GM21360 (cell line): Measurements from ENCODE around the gene ATP8A2.

Source experiments
- ATAC-seq: cut with Tn5 transposase; IDR thresholded peaks from one replicate; pipeline ENCODE4 v1.9.1; 2021; ENCODE audit warnings: mild to moderate bottlenecking, moderate library complexity; ENCODE audit not compliant: unreplicated experiment

Gene ATP8A2

DNA sequence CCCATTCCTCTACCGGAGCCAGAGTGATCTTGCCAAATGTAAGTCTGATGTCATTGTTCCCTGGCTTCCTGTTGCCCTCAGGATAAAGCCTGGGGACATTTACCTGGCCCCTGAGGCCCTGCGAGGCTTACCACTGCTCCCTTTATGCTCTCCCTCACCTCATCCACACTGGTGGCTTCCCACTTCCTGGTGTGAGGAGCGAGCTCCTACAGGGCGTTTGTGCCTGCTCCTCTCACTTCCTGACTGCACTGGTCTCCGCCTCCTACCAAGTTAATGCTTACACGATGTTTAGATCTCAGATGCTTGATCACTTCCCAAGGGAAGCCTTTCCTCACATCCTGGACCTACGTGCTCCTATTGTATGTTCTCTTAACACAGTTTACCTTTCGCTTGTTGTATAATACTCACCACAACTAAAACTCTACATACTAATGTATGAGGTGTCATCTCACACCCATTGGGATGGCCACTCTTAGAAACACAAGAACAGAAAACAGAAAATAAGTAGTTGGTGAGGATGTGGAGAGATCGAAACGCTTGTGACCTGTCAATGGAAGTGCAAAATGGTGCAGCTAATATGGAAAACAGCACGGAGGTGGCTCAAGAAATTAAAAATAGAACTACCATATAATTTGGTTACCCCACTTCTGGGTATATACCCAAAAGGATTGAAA is 502.4 kb downstream of the ATP8A2 start:
- no peak for ATAC-seq

DNA sequence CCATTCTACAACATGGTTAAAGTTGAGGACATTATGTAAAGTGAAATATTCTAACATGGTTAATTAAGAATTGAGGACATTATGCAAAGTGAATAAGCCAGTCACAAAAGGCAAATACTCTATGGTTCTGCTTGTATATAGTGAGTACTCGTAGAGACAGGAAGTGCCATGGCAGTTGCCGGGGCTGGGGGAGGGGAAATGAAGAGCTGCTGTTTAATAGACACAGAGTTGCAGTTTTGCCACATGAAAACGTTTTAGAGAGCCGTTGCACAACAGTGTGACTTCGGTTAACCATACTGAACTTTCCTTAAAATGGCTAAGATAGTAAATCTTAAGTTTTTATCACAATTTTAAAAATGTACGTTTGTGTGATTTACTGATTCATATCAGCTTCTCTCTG is 503.1 kb downstream of the ATP8A2 start:
- ATAC-seq: no peak

DNA sequence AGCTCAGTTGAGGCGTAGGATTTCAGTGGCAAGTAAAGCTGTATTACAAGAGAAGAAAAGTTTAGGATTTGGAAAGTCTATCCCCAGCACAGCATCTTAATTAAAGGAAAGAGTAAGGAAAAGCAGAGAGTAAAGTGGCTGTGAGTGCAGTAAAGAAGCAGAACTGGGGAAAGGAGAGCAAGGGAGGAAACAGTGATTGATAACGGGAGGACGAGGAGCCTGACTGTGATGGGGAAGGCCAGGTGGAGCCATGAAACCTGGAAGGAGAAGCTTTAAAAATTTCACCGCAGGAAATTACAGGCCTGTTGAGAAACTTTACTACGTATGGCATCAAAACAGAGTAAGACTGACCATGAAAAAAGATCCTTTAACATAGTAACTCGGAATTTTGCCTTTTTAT is 504.5 kb downstream of the ATP8A2 start:
- no peak for ATAC-seq

DNA sequence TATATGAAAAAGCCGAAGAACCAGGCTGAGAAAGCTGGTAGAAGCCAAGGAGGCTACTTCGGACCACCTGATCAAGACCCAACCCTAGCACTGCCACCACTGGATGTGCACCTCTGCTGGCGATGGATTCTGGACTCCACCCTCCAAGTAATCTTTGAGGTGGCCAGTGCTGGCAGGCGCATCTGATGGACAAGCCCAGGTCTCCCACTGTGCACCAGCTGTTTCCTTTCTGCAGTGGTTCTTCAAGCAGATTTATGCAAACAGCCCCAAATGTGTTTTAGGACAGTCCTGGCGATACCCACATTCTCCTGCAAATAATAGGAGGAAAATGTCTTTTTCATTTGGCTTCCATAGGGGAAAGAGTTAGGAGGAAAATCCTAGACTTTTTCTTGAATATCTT is 507.7 kb downstream of the ATP8A2 start:
- ATAC-seq: no peak

DNA sequence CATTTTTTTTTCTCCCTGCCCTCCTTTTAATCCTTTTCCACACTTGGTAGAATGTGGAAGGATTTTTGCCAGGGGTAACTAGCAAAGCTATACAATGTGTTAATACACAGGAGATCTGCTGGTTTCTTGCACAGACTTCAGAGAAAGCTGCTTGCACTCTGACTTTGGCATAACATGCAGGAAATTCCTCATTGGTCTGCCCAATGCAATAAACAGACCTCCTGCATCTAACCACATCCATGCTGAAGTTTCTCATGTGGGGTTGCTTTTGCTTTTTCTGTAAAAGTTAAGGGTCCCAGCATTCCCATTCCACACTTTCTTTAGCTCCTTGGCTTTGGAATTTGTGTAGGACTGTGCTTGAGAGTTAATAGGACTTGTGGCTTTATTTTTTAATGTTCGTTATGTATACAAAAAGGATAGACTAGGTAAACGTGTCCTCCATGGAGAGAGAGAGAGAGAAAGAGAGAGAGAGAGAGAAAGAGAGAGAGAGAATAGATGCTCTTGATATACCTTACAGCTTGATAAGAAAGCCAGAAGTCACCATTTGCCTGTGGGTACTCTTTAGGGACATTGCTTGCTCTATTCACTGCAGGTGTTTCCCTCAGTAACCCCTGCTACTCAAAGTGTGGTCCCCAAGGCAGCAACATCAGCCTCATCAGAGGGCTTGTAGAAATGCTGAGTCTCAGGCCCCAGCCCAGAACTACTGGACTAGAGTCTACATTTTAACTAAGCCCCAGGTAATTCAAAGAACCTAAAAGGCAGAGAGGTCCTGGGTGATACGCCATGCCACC is 509.6 kb downstream of the ATP8A2 start:
- ATAC-seq: no peak

DNA sequence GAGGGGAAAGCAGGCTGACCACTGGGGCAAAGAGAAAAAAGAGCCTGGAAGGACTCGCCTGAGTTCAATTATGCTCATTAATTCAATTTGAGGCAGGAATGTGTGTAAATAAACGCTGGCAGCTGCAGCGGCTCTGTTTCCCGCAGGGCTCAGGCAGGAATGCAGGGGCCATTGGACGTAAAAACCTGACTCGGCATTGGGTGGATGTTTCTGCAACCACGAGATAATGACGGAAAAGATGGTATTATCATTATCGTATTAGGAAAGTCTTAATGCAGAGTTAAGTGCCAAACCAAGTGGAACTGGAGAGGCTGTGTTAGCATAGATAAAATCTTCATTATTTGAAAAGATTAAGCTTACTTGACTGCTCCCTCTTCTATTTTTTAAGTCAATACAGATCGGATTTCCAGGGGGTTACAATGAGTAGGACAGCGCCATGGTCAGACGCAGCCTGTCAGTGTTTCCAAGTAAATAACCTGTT is 510.2 kb downstream of the ATP8A2 start:
- no peak for ATAC-seq

DNA sequence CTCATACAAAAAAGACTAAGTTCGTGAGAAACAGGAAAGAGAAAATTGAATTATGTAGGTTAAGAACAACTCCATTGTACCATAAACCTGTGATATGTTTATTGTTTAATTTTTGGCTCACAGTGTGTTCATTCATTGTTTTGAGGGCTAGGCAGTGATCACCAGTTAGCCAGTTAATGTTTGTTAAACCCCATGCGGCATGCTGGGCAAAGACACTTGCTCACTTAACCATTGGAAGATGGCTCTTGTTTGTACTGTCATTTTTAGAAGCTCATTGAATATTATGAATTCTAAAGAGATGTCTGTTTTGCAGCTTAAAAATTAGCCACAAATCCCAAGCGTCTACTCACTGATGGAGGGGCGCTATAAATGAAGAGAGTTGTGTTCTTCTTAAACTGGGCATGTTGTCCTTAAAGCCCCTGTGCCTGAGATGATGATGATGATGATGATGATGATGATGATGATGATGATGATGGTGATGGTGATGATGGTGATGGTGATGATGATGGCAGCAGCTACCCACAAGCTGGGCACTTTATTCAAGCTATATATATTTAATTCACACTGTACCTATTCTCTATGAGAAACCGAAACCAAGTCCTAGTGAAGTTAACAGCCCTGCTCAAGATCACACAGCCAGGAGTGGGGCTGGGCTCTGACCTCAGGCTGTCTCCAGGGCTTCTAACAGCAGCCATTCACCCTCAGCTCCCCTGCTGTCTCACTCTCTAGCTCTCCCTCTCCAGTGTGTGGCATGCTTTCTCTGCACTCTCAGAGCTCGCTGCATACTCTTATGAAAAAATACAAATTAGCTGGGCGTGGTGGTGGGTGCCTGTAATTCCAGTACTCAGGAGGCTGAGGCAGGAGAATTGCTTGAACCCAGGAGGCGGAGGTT is 510.9 kb downstream of the ATP8A2 start:
- ATAC-seq: no peak

DNA sequence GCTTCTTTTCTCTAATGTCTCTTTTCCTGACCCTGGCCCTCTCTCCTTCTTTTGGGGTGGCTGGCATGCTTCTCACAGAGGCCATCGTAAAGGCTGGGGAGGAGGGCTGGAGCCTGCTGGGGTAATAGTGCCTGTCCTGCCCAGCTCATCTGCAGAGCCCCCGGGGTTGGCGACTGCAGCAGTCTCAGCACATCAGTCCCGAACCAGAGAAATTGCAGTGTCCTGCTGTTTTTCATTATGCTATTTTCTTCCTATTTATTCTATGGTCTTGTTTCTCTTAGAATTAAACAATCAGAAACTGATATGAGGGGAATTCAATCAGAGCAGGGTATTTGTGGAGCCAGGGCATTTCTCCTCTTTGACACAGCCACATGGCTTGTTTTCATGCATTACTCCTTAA is 513.6 kb downstream of the ATP8A2 start:
- ATAC-seq: no peak

DNA sequence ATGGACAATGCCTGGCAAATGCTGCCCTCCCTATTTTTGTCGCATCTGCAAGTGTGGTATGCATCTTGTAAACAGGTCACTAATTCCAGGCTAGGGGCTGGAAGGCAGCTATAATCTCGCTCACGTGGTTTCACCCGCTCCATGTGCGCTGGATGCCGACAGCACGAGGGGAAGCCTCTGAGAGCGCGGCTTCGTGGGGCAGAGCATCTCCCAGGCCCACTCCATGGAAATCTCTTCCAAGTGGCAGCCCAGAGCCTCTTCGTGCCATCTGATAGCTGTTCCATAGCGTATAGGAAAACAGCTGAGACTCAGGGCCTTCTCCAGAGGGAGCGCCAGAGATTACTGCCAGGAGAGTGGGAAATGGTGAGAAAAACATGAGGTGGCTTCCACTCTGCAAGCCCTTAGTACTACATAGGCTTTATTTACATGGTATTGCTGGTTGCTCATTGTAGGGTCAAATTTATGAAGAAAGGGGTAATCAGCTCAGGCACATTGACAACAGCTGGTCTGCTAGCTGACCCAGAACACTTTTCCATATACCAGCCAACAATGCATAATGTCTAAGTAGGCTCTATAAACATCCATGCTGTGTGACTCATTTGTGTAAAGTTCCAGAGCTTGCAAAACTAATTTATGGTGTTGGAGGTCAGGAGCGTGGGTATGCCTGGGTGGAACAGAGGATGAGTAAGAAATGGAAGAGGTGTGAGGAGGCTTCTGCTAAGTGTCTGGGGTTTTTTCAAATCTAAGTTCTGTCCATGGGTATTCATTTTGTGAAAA is 514.9 kb downstream of the ATP8A2 start:
- ATAC-seq: no peak

DNA sequence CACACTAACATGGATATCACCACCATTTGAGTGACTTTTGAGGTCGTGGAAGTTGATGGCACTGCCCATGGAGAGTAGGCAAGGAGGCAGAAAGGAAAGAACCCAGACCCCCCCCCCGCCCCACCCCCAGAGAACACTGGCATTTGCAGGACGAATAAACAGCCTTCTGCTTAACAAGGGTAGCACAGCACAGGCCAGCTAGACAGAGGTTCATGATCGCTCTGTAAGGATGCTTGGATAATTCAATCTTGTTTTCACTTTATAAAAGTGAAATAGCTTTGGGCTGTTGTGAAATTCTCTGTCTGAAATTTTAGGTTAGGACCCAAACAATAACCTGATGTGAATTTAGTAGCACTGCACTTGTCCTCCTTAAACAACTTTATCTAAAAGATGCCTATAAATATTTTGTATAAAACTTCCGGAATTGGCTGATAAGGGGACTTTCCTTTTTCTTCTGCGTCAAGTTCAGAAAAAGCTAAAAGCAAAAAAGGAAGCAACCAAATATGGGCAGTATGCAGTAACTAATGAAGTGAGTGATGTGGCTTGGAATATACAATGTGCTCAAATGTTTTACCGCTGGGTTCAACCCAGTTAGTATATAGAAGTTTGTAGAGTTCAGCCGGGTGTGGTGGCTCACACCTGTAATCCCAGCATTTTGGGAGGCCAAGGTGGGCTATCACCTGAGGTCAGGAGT is 516.3 kb downstream of the ATP8A2 start:
- no peak for ATAC-seq

DNA sequence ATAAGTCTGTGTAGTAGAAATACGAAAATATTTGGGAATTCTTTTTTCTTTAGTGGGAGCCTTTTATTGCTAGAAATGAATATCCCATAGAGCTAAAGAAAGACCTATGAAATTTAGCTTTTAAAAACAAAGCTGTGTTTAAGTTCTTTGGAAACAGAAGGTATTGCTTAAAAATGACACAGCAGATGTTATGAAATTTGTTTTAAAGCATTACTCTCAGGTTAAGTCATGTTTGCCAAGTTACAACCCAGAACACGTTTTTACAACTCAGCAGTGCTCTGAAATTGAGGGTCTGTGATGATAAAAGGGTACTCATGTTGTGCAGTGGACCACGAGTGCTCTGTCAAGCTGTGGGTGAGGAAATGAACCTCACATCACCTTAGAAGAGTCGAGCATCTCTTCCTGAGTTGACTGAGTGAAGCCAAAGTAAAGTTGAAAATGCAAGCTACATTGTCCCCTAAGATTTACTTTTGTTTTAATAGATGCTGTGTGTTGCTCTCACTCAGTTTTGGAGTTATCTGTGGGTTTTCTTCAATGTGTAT is 519.0 kb downstream of the ATP8A2 start:
- ATAC-seq: no peak

DNA sequence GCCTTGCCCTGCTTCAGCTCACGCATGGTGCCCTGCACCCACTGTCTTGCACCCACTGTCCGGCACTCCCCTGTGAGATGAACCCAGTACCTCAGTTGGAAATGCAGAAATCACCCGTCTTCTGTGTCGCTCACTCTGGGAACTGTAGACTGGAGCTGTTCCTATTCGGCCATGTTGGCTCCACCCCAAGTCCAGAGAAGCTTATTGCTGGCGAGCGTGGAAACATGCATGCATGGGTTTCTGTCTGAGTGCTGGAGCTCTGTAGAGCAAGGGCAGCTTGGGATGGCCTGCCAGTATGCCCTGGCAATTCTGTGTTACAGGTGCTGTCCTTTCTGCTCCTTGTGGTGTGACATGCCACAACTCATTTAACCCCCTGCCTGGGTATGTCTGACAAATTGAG is 527.2 kb downstream of the ATP8A2 start:
- ATAC-seq: no peak

DNA sequence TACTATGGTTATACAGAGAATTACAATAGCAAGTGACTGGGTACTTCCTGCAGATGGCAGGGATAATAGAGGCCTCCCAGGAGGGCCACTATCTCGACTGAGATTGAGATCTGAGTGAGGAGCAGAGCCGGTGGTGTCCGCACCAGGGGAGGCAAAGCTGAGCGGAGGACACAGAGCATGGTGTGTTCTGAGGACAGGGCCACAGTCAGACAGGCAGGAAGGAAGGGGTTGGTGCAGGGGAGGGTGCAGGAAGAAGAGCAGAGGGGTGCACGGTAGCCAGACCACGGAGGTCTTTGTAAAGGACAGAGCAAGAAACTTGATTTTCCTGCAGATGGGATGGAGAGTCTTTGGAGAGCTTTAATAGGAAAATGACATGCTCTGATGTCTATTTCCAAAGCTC is 527.7 kb downstream of the ATP8A2 start:
- no peak for ATAC-seq

DNA sequence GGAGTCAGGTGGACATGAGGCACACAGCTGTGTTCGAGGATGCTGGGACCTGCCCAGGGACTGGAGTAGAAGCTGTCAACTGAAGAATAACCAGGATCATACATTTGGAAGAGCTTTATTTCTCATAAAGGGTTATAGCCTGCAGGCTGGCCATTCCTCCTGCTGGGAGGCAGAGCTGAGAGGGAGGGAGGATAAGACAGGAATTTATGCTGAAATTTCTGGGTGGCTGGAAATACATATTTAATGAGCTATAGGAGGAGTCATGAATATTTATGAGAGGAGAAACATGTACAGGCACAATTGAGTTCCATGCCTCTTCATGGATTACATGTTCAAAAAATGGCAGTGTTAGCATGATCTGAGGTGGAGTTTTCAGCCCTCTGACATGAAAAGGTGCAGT is 528.2 kb downstream of the ATP8A2 start:
- no peak for ATAC-seq

DNA sequence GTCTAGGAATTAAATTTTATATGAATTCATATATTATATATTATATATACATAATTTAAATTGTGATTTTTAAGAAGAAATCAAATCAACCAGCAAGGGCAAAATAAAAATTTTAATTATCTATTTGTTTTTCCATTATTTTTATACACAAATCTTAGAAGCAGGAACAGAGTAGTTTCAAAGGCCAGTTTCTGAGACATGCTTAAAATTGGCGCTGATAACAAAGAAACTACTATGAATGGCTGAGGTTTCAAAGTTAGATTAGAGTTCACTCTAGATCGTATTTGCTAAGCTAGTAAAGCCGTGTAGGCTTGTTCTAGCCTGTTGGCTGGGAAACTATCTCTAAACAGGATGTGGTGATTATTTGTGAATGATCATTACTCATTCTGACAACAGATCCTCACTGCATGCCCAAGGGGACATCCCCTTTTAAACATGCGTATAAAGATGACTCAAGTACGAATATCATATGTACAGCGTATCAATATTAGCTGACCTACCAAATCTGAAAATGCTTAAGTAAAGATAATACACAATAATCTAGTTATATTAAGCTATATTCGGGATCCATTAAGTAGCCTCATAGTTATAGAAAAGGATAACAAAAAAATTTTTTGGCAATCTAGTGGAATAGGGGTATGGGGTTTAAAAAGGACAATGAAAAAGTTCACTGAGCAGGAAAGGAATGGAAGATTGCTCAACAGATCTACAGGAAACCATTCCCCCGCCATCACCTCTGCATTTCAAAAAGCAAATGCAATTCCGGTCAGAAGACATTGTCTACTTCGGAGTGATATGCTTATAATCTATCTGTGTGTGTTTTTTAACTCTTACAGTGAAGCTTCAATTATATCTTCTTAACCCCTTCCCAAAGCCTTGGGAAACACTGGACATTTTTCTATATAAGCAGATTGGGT is 529.9 kb downstream of the ATP8A2 start:
- peak; percentile 84 for ATAC-seq

DNA sequence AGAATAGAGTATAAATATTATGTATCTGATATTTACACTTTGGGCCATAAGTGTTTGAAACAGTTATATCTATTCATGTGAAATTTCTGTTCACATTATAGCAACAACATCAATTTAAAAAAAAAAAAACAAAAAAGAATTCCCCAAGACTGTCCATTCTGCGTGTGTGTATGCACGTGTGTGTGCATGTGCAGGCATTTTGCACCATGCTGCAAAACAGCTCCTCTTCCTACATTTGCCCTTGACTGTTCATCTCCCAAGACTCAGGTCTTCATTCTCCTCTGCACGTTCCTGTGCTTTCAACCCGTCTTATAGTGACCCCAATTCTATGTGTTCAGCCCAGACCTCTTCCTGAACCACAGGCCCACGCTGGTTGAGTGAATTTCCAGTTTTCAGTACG is 530.7 kb downstream of the ATP8A2 start:
- no peak for ATAC-seq

DNA sequence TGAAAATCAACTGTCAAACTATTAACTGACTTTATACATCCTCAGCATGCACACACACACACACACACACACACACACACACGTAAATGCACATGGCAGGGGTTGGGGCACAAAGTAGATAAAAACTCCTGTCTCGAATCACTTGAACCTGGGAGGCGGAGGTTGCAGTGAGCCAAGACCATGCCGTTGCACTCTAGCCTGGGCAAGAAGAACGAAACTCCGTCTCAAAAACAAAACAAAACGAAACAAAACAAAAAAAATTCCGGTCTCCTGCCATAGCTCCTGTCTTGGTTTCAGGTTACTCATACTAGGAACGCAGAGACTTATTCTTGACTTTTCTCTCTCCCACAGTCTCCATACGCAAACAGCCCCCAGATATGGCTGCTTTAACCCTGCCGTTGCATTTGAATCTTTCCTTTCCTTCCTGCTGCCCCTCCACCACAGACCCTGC is 531.1 kb downstream of the ATP8A2 start:
- ATAC-seq: peak; percentile 75

DNA sequence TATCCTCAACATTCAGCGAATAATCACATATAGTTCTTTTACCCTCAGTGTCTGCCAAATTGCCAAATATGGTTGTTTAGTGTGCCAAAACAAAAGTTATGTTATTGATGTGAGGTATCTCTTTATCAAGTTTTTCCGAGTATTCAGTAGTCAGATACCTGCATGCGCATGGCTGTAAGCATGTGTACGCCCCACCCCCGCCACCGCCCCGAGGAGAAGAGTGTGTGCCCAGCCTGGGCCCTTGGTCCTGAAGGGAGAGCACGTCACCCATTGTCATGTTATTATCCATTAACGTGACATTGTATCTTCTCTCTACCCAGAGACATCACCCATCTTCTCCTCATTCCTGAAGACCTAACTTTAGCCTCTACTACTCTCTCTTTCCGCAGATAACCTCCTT is 533.1 kb downstream of the ATP8A2 start:
- no peak for ATAC-seq

DNA sequence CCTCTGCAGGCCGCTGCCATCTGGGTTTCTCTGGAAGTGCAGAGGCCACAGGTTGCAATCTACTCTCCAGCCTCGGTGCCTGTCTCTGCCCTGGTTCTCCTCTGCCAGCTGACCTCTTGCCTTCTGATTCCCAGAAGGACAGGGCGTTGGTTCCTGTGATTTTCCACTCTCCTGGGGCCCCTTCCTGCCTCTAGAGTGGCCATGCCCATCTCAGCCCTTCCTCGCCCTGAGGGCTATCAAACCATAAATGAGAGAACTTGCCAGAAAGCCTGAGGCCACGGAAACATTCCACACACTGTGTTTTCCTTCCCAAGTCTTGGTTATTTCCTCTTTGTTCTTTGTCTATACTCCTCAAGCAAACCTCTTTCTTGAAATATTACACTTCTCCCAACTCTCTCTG is 533.8 kb downstream of the ATP8A2 start:
- ATAC-seq: no peak
